Measurements from ENCODE around the gene ADCK1. TPM values are rescaled to one million over a fixed set of nuclear protein-coding genes. Genes with fewer than 3 reads are reported as not detected.

ADCK1 gene
- total RNA-seq, 1 donor from 2014 or later: 6.2 TPM

DNA sequence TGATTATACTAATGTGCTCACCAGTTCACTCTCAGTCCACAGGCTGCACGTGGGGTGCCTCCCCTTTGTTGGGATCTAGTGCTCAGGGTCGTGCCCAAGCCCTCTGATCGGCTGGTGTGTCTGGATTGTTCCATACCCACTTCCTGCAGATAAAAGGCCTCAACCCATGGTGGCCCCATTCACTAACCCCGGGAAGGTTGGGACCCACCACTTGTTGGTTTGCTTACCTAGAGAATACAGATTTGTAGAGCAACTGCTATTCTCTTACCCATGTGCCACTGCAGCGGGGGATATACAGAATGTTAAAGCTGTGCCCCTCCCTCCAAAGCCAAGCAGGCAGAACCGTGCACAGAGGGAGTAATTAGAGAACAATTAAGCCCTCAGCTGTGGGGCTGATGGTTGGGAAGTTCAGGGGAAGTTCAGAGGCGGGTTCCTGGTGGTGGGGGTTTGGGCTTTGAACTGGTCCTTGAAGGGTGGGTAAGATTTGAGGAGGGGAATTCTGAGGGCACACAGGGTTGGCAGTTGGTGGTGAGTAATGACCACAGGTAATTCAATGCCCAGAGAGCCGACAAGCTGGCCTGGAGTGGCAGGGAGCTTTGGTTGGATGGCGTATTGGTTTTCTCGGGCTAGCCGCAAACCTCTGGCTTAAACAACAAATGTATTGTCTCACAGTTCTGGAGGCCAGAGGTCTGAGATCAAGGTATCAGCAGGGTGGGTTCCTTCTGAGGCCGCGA lies 68.8 kb downstream of the ADCK1 start:
- H3K36me3 Mint-ChIP-seq (ENCODE audit: low read depth, unreplicated experiment): peaks cover 12% of the 10 kb centered on the region
- DNase-seq (ENCODE audit: low spot score): no peak
- H3K4me3 Mint-ChIP-seq (ENCODE audit: unreplicated experiment): no peak overlapping the region
- H3K27ac Mint-ChIP-seq (ENCODE audit: unreplicated experiment): no peak overlapping the region
- H3K9me3 Mint-ChIP-seq (ENCODE audit: unreplicated experiment): no peaks in the 10 kb centered on the region
- TF ChIP-seq, protein P1, sequence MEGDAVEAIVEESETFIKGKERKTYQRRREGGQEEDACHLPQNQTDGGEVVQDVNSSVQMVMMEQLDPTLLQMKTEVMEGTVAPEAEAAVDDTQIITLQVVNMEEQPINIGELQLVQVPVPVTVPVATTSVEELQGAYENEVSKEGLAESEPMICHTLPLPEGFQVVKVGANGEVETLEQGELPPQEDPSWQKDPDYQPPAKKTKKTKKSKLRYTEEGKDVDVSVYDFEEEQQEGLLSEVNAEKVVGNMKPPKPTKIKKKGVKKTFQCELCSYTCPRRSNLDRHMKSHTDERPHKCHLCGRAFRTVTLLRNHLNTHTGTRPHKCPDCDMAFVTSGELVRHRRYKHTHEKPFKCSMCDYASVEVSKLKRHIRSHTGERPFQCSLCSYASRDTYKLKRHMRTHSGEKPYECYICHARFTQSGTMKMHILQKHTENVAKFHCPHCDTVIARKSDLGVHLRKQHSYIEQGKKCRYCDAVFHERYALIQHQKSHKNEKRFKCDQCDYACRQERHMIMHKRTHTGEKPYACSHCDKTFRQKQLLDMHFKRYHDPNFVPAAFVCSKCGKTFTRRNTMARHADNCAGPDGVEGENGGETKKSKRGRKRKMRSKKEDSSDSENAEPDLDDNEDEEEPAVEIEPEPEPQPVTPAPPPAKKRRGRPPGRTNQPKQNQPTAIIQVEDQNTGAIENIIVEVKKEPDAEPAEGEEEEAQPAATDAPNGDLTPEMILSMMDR (IDR thresholded peaks at IDR 0.05; ENCODE audit: unreplicated experiment): no peak
- H3K27me3 Mint-ChIP-seq (ENCODE audit: unreplicated experiment): peaks cover 2% of the 10 kb centered on the region
- peaks cover 9% of the 10 kb centered on the region for H3K4me1 Mint-ChIP-seq (ENCODE audit: unreplicated experiment)

DNA sequence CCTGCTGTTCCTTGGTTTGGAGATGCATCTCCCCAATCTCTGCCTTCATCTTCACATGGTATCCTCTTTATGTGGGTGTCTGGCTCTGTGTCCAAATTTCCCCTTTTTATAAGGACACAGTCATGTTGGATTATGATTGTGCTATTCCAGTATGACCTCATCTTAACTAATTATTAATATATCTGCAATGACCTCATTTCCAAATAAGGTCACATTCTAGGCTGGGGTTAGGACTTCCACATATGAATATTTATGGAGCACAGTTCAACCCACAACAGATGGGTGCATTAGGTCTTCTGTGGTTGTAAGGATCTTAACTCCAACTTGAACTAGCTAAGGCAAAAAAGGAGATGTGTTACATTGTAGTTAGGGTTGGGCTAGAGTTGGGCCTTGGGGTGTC lies 69.4 kb downstream of the ADCK1 start:
- Mint-ChIP-seq H3K4me3 (ENCODE audit: unreplicated experiment) (no peak overlapping the region), H3K9me3 (ENCODE audit: unreplicated experiment) (no peaks in the 10 kb centered on the region), H3K36me3 (ENCODE audit: low read depth, unreplicated experiment) (peaks cover 7% of the 10 kb centered on the region), H3K27ac (ENCODE audit: unreplicated experiment) (no peak overlapping the region), H3K27me3 (ENCODE audit: unreplicated experiment) (peaks cover 5% of the 10 kb centered on the region), H3K4me1 (ENCODE audit: unreplicated experiment) (peaks cover 15% of the 10 kb centered on the region)
- DNase-seq (ENCODE audit: low spot score): no peak
- TF ChIP-seq, protein P1 (IDR thresholded peaks at IDR 0.05; ENCODE audit: unreplicated experiment): no peak

DNA sequence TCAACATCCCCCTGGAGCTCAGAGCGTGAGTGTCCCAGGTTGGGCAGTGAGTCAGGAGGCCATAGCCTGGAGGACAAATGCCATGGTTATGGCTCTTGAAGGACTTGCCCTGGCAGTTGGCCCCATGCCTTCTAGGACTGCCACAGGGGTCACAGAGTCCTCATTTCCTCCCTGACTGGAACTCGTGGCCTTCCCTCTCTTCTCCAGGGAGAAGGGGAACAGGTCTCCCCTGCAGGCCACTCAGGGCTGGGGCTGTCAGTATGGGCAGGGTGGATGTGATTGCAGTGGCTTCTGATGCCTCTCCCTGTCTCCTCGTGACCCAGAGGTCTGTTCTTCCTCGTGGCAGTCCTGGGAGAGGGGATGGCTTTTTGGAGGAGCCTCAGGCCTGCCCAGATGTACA lies 70.7 kb downstream of the ADCK1 start:
- no peaks in the 10 kb centered on the region for H3K9me3 Mint-ChIP-seq (ENCODE audit: unreplicated experiment)
- H3K4me1 Mint-ChIP-seq (ENCODE audit: unreplicated experiment): peaks cover 27% of the 10 kb centered on the region
- TF ChIP-seq, protein P1 (IDR thresholded peaks at IDR 0.05; ENCODE audit: unreplicated experiment): no peak
- H3K27ac Mint-ChIP-seq (ENCODE audit: unreplicated experiment): no peak overlapping the region
- no peak overlapping the region for H3K4me3 Mint-ChIP-seq (ENCODE audit: unreplicated experiment)
- peaks cover 5% of the 10 kb centered on the region for H3K27me3 Mint-ChIP-seq (ENCODE audit: unreplicated experiment)
- peaks cover 3% of the 10 kb centered on the region for H3K36me3 Mint-ChIP-seq (ENCODE audit: low read depth, unreplicated experiment)
- no peak for DNase-seq (ENCODE audit: low spot score)

DNA sequence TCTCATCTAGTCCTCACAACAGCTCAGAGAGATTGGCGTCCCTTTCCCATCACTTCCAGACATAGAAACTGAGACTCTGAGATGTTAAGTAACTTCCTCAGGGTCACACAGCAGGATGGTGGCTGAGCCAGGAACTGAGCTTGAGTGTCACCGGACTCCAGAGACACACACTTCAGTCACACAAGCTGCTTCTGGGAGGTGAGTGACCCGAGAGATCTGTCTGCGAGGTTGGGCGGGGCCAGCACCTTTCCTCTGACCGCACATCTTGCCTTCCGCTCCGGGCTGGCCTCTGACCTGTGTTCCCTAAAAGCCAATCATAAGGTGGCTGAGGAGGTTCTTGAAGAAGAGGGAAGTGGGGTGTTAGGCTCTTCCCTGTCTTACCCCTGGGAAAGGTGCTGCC lies 72.2 kb downstream of the ADCK1 start:
- Mint-ChIP-seq H3K4me3 (ENCODE audit: unreplicated experiment) (no peak overlapping the region), H3K27ac (ENCODE audit: unreplicated experiment) (no peak overlapping the region), H3K9me3 (ENCODE audit: unreplicated experiment) (no peaks in the 10 kb centered on the region), H3K4me1 (ENCODE audit: unreplicated experiment) (peaks cover 29% of the 10 kb centered on the region), H3K27me3 (ENCODE audit: unreplicated experiment) (peaks cover 7% of the 10 kb centered on the region), H3K36me3 (ENCODE audit: low read depth, unreplicated experiment) (peaks cover 4% of the 10 kb centered on the region)
- TF ChIP-seq, protein P1 (IDR thresholded peaks at IDR 0.05; ENCODE audit: unreplicated experiment): no peak
- DNase-seq (ENCODE audit: low spot score): no peak

DNA sequence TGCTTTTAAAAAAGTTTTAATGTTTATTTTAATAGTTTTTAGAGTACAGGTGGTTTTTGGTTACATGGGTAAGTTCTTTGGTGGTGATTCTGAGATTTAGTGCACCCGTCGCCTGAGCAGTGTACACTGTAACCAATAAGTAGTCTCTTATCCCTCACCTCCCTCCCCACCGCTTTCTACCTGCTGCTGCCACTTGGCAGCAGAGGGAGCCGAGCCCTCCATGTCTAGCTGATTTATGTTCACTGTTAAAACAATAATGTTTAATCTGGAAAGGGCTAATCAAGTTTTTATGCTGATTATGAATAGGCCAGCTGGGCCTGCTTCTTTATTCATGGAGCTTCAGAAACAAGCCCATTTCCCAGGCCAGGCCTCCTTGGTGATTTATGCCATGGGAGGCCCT lies 73.1 kb downstream of the ADCK1 start:
- Mint-ChIP-seq H3K4me1 (ENCODE audit: unreplicated experiment) (peaks cover 29% of the 10 kb centered on the region), H3K9me3 (ENCODE audit: unreplicated experiment) (no peaks in the 10 kb centered on the region), H3K27ac (ENCODE audit: unreplicated experiment) (no peak overlapping the region), H3K4me3 (ENCODE audit: unreplicated experiment) (no peak overlapping the region), H3K36me3 (ENCODE audit: low read depth, unreplicated experiment) (peaks cover 4% of the 10 kb centered on the region), H3K27me3 (ENCODE audit: unreplicated experiment) (peaks cover 7% of the 10 kb centered on the region)
- TF ChIP-seq, protein P1 (IDR thresholded peaks at IDR 0.05; ENCODE audit: unreplicated experiment): no peak
- DNase-seq (ENCODE audit: low spot score): no peak

Data from endothelial cell (in vitro differentiated cells).